Measurements from ENCODE around the gene PPL.

- TF ChIP-seq CTCF (IDR thresholded peaks at IDR 0.05), result no peak
- TF ChIP-seq POLR2A (IDR thresholded peaks at IDR 0.05), result no peak
Observed at GRCh38 chr16:4925791-4926190, 11.2 kb downstream of the PPL start.

Measured in Peyer's patch (tissue), 4 donors.